HepG2 (cell line): ENCODE measurements around the gene ETNK1. TPM values are rescaled to one million over a fixed set of nuclear protein-coding genes. Genes with fewer than 3 reads are reported as not detected.

ENCODE experiments used
- AKAP8 ChIP-seq: sonication (generic); formaldehyde crosslinking; IDR thresholded peaks from 2 replicates; pipeline ENCODE4 v1.5.1; 2020; ENCODE audit warnings: mild to moderate bottlenecking, missing genetic modification reagents
- ELF4 ChIP-seq: sonication (generic); formaldehyde crosslinking; IDR thresholded peaks from 2 replicates; pipeline ENCODE4 v1.5.0; 2020; ENCODE audit warnings: missing genetic modification reagents, mild to moderate bottlenecking, moderate library complexity, borderline replicate concordance
- FOXO1 ChIP-seq: sonication (generic); formaldehyde crosslinking; IDR thresholded peaks from 2 replicates; pipeline ENCODE4 v1.4.0; 2020; ENCODE audit warnings: missing genetic modification reagents
- HNF1A ChIP-seq, 2 experiments: sonication (generic) in 1 of 2; formaldehyde crosslinking in 1 of 2; IDR thresholded peaks; 2 replicates each; pipeline versions ENCODE4 v1.4.0 to v1.6.1; 2016 to 2020; ENCODE audit warnings: borderline replicate concordance in 1 of 2, low read depth in 1 of 2, mild to moderate bottlenecking in 1 of 2, missing genetic modification reagents in 1 of 2
- HNRNPL ChIP-seq: fragments of 200-400 bp; formaldehyde crosslinking; IDR thresholded peaks from 2 replicates; pipeline ENCODE4 v1.6.1; 2017; ENCODE audit warnings: mild to moderate bottlenecking, low read depth, low read length
- KDM5B ChIP-seq: sonication (generic); formaldehyde crosslinking; IDR thresholded peaks from 2 replicates; pipeline ENCODE4 v1.4.0; 2020; ENCODE audit warnings: missing genetic modification reagents, mild to moderate bottlenecking, borderline replicate concordance
- TFDP2 ChIP-seq: sonication (generic); formaldehyde crosslinking; IDR thresholded peaks from 2 replicates; pipeline ENCODE4 v1.4.0; 2020; ENCODE audit warnings: missing genetic modification reagents
- ZNF20 ChIP-seq: sonication (generic); formaldehyde crosslinking; IDR thresholded peaks from 2 replicates; pipeline ENCODE4 v1.4.0; 2020; ENCODE audit warnings: mild to moderate bottlenecking, moderate library complexity, missing genetic modification reagents
- ZNF564 ChIP-seq: sonication (generic); formaldehyde crosslinking; IDR thresholded peaks from 2 replicates; pipeline ENCODE4 v1.8.1; 2023; ENCODE audit warnings: mild to moderate bottlenecking, missing genetic modification reagents
- ZNF781 ChIP-seq: sonication (generic); formaldehyde crosslinking; IDR thresholded peaks from 2 replicates; pipeline ENCODE4 v1.5.1; 2020; ENCODE audit warnings: borderline replicate concordance, mild to moderate bottlenecking, missing genetic modification reagents; ENCODE audit errors: not compliant biosample characterization
- polyA plus RNA-seq, 8 experiments: library from polyadenylated mRNA; depleted of rRNA in 3 of 8; stranded (reverse) in 7 of 8; unstranded in 1 of 8; fragments of >200 nt; fragmentation: Illumina TruSeq in 4 of 8; extraction: Trizol in 4 of 8; gene quantifications; 2 replicates each; pipeline versions ENCODE4 v1.2.1 to v1.2.3, GENCODE V29; 2011 to 2016; ENCODE audit warnings: low read depth in 4 of 8, missing spikeins in 1 of 8, mixed read lengths in 1 of 8; ENCODE audit not compliant: insufficient read depth in 1 of 8
- total RNA-seq, 5 experiments: library from RNA; depleted of rRNA; stranded (reverse); fragments of >200 nt; fragmentation: Illumina TruSeq; extraction: Trizol; gene quantifications; 2 replicates each; pipeline ENCODE4 v1.2.3, GENCODE V29; 2016; ENCODE audit warnings: low read depth in 1 of 5
- TF ChIP-seq, protein P1 (sequence below): sonication (generic); formaldehyde crosslinking; IDR thresholded peaks from 2 replicates; pipeline ENCODE4 v1.4.0; 2020; ENCODE audit warnings: missing genetic modification reagents
- TF ChIP-seq, protein P2 (sequence below): sonication (generic); formaldehyde crosslinking; IDR thresholded peaks from 2 replicates; pipeline ENCODE4 v1.5.0; 2020; ENCODE audit warnings: missing genetic modification reagents

The ETNK1 gene
- total and polyA plus RNA-seq, 2 of the 13 experiments (the other 11 are each of a cell fraction or from before 2014, with no cell fraction given), result 14.4 to 55.7 TPM

DNA sequence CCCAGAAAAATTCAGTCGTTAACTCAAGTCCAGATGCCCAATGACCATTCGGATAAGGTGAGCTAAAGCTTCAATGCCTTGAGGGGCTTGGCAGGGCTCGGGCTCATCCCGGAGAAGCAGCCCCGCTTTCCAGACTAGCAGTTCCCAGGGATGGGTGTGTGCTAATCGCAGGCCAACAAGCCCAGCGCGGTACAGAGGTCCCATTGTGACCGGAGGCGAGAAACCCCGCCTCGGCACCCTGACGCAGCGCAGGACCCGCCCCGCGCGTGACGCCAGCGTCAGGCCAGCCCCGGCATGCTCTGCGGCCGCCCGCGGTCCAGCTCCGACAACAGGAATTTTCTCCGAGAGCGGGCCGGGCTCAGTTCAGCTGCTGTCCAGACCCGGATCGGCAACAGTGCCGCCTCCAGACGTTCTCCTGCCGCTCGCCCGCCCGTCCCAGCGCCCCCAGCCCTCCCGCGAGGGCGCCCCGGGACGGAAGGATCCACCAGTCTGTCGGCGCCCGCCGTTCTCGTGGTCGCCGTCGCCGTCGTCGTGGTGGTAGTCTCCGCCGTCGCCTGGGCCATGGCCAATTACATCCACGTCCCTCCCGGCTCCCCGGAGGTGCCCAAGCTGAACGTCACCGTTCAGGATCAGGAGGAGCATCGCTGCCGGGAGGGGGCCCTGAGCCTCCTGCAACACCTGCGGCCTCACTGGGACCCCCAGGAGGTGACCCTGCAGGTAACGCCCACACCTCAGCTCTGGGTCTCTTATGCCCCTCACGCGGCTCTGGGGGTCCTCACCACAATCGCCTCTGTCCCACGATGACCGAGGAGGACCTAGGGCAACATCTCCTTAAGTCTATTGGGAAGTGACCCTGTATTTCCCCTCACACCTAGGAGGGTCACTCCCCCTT, at the start of gene ETNK1 (continued):
- TF ChIP-seq TFDP2, result peak; percentile 74; the same call in 1 of the 2 replicates
- TF ChIP-seq, protein P1, sequence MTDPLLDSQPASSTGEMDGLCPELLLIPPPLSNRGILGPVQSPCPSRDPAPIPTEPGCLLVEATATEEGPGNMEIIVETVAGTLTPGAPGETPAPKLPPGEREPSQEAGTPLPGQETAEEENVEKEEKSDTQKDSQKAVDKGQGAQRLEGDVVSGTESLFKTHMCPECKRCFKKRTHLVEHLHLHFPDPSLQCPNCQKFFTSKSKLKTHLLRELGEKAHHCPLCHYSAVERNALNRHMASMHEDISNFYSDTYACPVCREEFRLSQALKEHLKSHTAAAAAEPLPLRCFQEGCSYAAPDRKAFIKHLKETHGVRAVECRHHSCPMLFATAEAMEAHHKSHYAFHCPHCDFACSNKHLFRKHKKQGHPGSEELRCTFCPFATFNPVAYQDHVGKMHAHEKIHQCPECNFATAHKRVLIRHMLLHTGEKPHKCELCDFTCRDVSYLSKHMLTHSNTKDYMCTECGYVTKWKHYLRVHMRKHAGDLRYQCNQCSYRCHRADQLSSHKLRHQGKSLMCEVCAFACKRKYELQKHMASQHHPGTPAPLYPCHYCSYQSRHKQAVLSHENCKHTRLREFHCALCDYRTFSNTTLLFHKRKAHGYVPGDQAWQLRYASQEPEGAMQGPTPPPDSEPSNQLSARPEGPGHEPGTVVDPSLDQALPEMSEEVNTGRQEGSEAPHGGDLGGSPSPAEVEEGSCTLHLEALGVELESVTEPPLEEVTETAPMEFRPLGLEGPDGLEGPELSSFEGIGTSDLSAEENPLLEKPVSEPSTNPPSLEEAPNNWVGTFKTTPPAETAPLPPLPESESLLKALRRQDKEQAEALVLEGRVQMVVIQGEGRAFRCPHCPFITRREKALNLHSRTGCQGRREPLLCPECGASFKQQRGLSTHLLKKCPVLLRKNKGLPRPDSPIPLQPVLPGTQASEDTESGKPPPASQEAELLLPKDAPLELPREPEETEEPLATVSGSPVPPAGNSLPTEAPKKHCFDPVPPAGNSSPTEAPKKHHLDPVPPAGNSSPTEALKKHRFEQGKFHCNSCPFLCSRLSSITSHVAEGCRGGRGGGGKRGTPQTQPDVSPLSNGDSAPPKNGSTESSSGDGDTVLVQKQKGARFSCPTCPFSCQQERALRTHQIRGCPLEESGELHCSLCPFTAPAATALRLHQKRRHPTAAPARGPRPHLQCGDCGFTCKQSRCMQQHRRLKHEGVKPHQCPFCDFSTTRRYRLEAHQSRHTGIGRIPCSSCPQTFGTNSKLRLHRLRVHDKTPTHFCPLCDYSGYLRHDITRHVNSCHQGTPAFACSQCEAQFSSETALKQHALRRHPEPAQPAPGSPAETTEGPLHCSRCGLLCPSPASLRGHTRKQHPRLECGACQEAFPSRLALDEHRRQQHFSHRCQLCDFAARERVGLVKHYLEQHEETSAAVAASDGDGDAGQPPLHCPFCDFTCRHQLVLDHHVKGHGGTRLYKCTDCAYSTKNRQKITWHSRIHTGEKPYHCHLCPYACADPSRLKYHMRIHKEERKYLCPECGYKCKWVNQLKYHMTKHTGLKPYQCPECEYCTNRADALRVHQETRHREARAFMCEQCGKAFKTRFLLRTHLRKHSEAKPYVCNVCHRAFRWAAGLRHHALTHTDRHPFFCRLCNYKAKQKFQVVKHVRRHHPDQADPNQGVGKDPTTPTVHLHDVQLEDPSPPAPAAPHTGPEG (CRISPR knock-in tag), result peak; percentile 94
- TF ChIP-seq HNRNPL, result no peak
- TF ChIP-seq, protein P2, sequence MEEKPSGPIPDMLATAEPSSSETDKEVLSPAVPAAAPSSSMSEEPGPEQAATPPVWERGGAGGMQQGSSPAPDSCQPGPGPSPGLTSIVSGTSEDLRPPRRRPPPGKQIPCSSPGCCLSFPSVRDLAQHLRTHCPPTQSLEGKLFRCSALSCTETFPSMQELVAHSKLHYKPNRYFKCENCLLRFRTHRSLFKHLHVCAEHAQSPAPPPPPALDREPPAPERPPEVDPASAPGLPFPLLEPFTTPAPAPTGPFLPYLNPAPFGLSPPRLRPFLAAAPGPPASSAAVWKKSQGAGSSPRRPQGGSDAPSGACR (CRISPR knock-in tag), result peak; percentile 91; the same call in 1 of the 2 replicates
- peak; percentile 98 for TF ChIP-seq KDM5B (CRISPR knock-in tag)
- TF ChIP-seq AKAP8, result peak; percentile 45; the same call in 1 of the 2 replicates
- peak; percentile 69; the same call in 1 of the 2 replicates for TF ChIP-seq ZNF564 (CRISPR knock-in tag)
- TF ChIP-seq ZNF781, result peak; percentile 18
- TF ChIP-seq ZNF20 (CRISPR knock-in tag), result peak; percentile 68; the same call in 1 of the 2 replicates
- peak; percentile 79; the same call in 1 of the 2 replicates for TF ChIP-seq ELF4 (CRISPR knock-in tag)
- TF ChIP-seq FOXO1 (CRISPR knock-in tag), result peak; percentile 66; the same call in 1 of the 2 replicates
- no peak for TF ChIP-seq HNF1A (IDR thresholded peaks at IDR 0.05; ENCODE audit: low read depth)
- peak; percentile 58; the same call in 1 of the 2 replicates for TF ChIP-seq HNF1A (CRISPR knock-in tag; IDR thresholded peaks at IDR 0.05; ENCODE audit: borderline replicate concordance)
